Activated CD4-positive, CD25-positive, alpha-beta regulatory T cell (primary cell): ENCODE measurements around the gene SLC25A6.
"Not testable (repeated sequence)": the region's sequence is repeated elsewhere in the genome, so short reads cannot be mapped to it uniquely, and the experiment has no call there.

Source experiments
- DNase-seq, 4 experiments: peaks; one replicate each; lab custom pipeline; 2025; lab: John Stamatoyannopoulos, UW

SLC25A6 gene

DNA sequence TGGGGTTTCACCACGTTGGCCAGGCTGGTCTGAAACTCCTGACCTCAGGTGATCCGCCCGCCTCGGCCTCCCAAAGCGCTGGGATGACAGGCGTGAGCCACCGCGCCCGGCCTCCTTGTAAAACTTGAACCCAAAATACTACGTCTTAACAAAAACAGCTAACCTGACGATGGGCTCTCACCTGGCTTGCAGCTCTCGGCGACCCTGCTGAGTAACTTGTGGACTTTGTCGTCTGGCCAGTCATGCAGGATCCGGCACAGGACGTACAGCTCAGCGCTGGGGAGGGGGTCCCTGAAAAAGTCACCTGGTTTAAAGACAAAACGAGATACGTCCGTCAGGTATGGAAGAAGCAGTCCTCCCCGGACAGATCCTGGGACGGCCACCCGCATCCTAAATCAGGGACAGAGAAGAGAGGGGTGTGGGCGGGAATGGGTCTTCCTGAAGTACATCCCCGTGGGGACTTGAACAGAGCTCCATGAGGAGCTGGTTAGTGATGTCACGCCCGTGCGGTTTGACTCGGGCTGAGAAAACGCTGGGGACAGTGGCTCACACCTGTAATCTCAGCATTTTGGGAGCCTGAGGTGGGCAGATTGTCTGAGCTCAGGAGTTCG is 20.7 kb upstream of the SLC25A6 start:
- no peak for DNase-seq

DNA sequence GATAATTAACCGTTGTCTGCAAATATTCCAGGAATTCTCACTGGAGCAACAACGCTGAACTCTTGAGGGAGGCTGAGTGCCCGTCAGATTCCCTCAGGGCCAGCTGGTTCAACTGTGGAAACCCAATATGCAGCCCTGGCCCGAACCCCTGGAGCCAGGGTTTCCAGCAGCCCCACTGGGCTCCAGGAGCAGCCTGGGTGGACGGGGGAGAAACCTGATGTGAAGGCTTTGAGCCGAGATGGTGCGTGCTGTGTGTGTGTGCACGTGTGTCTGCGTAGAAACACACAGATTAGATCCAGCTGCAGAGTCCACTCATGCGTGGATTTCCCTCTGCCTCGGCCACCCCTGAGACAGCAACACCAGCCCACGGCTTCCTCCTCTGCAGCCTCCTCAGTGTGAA is 19.4 kb upstream of the SLC25A6 start:
- DNase-seq: no peak

DNA sequence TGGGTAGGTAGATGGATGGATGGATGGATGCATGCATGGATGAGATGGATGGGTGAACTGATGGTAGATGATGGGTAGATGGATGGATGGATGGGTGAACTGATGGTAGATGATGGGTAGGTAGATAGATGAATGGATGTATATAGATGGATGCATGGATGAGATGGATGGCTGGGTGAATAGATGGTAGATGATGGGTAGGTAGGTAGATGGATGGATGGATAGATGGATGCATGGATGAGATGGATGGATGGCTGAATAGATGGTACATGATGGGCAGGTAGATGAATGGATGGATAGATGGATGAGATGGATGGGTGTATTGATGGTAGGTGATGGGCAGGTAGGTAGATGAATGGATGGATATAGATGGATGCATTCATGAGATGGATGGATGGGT is 15.1 kb upstream of the SLC25A6 start:
- DNase-seq: no peak

DNA sequence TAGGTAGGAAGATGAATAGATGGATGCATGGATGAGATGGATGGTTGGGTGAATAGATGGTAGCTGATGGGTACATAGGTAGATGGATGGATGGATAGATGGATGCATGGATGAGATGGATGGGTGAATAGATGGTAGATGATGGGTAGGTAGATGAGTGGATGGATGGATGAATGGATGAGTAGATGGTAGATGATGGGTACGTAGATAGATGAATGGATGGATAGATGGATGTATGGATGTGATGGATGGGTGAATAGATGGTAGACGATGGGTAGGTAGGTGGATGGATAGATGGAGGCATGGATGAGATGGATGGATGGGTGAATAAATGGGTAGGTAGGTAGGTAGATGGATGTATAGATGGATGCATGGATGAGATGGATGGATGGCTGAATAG is 13.9 kb upstream of the SLC25A6 start:
- not testable (repeated sequence) for DNase-seq

DNA sequence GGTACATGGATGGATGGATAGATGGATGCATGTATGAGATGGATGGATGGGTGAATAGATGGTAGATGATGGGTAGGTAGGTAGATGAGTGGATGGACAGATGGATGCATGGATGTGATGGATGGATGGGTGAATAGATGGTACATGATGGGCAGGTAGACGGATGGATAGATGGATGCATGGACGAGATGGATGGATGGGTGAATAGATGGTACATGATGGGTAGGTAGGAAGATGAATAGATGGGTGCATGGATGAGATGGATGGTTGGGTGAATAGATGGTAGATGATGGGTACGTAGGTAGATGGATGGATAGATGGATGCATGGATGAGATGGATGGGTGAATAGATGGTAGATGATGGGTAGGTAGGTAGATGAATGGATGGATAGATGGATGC is 12.0 kb upstream of the SLC25A6 start:
- DNase-seq: not testable (repeated sequence)

DNA sequence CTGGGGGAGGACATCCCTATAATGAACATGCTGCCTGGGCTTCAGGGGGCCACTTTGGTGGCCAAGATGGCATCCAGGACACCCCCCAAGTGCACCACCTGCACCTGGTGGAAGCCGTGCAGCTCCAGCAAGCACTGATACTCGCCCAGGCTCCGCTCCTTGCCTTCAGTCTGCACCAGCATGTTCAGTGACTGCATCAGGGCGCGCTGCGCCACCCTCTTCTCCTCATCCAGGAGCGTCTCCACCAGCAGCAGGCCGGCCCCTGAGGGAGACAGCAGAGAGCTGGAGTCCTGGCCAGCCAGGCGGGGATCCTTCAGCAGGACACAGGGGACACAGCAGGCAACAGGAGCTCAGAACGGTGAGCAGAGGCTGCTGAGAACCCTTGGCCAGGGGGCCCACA is 11.3 kb upstream of the SLC25A6 start:
- no peak for DNase-seq

DNA sequence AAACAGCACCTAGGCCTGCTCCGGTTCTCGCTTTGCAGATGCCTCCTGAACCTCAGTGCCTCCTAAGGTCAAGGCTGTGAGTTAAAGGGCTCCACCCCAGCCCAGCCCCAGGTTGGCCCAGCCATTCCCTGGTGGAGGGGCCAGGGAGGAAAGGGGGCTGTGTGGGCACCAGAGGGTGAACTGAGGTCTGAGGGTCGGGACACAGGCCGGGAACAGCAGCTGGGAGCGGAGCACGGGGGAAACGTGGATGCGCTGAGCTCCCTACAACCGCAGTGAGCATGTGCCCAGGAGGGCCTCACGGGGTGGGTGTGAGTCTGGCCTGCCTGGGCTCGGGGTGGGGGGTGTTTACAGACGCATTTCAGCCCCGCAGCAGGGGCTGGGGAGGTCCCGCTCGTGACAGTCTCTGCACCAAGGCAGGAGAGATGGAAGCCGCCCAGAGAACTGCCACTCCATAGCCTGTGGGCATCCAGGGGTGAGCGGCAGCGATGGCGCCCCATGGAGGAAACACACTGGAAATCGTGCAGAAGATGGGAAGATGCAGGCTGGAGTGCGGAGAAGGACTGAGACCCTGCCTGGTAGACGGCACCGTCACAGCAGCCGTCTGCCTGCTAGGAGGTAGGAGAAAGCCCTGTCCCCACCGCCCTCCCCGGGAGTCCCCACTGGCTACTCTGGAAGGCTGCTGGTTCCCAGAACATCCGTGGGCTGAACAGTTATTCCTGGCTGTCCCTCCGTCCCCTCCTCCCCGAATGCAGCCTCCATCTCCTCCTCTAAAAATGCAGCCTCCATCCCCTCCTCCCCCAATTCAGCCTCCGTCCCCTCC is 9.9 kb upstream of the SLC25A6 start:
- no peak for DNase-seq

DNA sequence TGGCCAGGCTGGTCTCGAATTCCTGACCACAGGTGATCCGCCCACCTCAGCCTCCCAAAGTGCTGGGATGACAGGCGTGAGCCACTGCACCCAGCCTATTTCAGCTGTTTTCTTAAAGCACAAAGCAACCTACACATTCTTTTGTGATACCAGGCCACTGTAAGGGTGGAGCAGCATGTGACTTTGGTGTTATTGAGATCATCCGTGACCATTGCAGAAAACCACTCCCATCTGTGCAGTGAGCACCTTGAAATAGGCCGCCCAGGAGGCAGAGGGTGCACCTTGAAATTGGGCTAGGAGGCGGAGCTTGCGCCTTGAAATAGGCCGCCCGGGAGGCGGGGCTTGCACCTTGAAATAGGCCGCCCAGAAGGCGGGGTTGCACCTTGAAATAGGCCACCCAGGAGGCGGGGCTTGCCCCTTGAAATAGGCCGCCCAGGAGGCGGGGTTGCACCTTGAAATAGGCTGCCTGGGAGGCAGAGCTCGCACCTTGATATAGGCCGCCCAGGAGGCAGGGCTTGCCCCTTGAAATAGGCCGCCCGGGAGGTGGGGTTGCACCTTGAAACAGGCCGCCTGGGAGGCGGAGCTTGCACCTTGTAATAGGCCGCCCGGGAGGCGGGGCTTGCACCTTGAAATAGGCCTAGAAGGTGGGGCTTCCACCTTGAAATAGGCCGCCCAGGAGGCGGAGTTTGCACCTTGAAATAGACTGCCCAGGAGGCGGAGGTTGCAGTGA is 9.0 kb upstream of the SLC25A6 start:
- no peak for DNase-seq

DNA sequence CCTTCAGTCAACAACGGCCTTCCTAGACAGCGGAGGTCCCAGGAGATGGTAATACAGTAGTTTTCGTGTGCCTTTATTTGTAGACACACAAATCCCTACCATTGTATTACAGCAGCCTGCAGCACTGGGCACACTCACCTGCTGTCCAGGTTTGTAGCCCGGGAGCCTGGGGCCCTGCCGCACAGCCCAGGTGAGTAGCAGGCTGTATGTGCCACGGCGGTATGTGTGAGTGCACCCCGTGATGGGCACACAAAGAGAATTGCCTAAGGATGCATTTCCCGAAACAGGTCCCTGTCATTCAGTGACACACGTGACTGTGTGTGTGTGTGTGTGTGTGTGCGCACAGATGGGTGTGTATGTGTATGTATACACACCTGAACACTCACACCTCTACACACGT is 8.1 kb upstream of the SLC25A6 start:
- no peak for DNase-seq

DNA sequence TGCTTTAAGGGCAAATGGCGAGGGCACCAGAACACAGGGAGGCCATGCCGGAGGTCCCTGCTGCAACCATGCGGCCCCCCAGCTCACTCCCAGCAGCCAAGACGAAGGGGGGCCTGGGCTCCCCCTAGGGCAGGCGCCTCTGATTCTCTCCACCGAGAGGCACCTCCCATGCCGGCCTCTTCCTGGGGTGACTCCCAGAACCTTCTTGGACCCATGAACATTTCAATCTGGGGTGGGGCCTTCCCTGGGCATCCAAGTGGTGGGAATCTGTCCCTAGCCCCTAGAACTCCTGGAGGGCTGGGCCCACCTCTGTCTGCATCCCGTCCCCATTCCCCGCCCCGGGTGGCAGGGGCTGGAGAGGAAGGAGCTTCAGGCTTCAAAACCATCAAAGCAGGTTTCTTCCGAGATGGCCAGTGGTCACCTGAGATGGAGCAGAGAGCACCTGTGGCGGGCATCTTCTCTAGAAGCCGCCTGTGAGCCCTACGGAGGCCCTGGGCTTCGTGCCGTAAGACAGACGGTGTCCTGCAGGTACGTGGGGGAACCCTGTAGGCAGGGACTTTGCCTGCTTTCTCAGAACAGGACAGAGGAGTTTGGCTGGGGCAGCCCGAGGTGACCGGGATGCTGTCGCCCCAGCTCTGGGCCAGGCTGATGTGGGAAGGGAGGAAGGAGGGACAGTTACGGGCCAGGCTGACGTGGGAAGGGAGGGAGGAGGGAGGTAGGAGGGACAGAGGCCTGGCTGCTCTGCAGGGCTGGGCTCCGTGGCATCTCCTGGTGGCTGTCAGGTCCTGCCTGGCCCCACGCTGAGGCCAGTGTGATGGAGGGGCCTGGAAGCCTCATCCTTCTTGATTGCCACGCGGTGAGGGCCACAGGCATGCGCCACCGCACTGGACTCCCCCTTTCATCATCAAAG is 6.8 kb upstream of the SLC25A6 start:
- no peak for DNase-seq

DNA sequence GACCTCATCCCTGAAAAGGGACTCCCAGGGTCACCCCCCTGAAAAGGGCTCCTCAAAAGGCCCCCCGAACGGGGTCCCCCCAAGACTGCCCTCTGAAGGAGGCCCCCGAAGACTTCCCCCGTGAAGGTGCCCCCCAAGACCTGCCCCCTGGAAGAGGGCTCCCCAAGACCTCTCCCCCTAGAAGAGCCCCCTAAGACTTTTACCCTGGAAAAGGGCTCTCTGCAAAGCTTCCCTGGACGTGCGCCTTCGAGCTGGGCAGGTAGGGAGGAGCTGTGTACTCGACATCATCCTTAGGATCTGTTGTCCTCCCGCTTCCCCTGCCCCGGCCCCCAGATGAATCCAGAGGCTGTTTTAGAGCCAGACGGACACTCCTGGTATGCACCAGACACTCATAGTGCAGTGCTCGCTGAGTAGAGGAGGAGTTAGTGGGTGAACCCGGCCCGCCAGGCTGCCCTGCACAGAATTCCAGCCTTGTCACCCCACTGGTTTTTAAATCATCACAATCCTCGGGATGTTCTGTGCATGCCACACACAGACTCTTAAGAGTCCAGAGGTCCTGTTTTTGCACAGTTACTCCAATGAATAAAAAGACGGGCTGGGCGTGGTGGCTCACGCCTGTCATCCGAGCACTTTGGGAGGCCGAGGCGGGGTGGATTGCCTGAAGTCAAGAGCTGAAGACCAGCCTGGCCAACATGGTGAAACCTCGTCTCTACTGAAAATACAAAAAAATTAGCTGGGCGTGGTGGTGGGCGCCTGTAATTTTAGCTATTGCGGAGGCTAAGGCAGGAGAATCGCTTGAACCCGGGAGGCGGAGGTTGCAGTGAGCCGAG is 5.7 kb upstream of the SLC25A6 start:
- no peak for DNase-seq

DNA sequence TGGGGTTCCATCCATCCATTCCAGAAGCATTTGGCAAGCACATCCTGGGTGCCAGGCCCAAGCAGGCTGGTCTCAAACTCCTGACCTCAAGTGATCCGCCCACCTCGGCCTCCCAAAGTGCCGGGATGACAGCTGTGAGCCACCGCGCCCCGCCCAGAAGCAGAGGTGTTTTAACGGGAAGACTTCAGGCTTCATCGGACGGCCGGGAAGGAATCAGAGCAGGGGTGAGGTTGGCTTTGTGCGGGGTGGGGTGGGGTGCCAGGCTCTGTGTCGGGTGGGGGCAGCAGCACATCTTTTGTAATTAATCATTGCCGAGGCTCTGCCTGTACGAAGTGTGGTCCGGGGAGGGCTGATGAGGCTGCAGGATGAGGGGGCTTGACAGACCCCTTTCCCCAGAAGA is 5.1 kb upstream of the SLC25A6 start:
- DNase-seq: no peak

DNA sequence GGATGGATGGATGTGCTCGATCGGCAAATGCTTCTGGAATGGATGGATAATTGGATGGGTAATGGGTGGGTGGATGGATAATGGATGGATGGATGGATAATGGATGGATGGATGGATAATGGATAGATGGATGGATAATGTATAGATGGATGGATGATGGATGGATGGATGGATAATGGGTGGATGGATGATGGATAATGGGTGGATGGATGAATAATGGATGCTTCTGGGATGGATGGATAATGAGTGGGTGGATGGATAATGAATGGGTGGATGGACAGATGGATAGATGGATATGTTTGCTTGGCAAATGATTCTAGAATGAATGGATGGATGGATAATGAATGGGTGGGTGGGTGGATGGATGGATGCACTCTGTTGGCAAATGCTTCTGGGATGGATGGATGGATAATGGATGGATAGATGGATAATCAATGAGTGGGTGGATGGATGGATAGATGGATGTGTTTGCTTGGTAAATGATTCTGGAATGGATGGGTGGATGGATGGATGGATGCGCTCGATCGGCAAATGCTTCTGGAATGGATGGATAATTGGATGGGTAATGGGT is 3.8 kb upstream of the SLC25A6 start:
- DNase-seq: no peak

DNA sequence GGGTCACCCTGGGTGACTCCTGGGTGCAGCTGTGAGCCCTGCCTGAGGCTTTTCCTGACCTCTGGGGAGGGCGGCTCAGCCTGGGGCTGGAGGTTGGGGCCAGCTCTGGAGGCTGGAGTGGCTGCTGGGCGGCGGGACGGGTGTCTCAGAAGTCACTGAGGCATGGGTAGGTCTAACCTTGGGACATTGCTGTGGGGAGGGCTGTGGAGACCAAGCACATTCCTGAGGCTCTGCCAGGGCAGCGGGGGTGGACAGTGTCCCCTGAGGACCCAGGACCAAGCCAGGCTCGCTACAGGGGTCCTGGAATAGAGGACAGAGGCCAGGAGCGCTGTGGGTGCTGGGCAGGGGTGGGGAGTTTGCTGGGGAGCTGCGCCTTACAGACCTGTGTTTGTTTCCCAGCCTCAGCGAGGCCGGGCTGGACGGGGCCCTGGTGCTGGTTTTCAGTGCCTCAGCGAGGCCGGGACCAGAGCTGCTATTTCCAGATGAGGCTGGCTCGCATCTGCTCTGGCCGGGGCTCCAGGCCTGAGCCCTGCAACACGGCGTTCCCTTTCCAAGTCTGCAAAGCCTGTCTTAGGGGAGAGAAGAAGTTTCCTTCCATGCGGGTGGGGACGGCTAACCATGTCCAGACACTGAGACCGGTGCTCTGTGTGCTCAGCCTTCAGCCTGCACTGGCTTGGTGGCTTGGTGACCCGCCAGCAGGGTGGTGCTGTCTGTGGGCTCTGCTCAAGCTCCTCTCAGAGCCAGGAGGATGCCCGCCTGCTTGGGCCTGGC is 3.0 kb upstream of the SLC25A6 start:
- DNase-seq: no peak

DNA sequence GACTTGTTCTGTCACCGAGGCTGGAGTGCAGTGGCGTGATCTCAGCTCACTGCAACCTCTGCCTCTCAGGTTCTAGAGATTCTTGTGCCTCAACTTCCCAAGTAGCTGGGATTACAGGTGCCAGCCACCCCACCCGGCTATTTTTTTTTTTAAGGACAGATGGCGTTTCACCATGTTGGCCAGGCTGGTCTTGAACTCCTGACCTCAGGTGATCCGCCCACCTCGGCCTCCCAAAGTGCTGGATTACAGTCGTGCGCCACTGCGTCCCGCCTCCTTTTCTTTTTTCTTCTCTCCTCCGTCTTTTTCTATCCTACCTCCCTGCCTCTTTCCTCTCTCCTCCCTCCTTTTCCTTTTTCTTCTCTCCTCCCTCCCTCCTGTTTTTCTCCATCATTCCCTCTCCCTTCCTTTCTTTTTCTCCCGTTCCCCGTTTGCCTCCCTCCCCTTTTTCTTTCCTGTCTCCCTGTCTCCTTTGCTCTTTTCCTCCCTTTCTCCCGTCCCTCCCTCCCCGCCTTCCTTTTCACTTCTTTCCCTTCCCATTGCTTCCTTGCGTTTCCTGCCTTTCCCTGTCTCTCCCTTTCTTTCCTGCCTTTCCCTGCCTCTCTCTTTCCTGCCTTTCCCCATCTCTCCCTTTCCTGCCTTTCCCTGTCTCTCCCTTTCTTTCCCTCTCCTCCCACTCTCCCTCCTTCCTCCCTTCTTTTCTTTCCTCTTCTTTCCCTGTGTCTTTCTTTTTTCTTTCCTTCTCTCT is 2.1 kb upstream of the SLC25A6 start:
- DNase-seq: no peak

DNA sequence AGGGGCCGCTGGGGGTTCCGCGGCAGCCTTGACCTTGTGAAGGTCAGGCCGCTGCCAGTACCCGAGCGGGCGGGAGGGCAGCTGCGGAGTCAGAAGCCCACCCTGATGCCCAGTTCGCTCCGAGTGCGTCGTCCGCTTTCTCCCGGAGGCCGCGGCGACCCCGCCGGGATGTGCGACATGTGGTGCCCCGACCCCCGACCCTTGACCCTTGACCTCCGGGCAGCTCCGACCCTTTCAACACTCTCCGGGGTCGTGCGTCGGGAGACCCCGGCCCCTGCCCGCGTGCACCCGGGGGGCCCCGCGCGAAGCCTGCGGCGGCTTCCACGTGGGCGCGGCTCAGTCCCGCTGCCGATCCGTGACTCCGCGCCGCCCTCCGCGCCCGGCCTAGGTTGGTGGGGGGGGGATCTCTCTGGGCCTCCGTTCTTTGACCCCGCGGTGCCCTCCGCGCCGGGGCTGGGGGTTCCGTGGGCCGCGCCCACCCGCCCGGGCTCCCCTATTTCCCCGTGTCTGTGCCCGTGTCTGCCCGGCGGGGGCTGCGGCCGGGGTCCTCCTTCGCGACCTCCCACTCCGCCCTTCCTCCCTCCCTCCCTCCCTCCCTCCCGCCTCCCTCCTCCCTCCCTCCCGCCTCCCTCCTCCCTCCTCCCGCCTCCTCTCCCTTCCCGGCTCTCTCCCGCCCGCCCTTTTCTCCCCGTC is 609 bp upstream of the SLC25A6 start:
- no peak for DNase-seq

DNA sequence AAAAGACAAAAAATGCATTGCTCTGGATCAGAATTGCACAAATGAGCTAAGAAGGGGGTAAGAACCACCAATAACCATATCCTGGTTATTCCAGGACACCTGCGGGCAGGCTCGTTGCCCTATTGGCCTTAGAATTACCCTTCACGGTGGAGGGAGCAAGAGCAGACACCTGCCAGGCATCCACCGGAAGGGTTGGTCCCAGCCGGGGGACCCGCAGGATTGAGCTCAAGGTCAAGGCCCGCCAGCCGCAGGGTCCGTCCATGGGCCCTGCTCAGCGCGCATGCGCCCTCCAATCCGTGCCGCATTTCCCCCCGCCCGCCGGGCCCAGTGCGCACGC is 575 bp downstream of the SLC25A6 start:
- DNase-seq: no peak

DNA sequence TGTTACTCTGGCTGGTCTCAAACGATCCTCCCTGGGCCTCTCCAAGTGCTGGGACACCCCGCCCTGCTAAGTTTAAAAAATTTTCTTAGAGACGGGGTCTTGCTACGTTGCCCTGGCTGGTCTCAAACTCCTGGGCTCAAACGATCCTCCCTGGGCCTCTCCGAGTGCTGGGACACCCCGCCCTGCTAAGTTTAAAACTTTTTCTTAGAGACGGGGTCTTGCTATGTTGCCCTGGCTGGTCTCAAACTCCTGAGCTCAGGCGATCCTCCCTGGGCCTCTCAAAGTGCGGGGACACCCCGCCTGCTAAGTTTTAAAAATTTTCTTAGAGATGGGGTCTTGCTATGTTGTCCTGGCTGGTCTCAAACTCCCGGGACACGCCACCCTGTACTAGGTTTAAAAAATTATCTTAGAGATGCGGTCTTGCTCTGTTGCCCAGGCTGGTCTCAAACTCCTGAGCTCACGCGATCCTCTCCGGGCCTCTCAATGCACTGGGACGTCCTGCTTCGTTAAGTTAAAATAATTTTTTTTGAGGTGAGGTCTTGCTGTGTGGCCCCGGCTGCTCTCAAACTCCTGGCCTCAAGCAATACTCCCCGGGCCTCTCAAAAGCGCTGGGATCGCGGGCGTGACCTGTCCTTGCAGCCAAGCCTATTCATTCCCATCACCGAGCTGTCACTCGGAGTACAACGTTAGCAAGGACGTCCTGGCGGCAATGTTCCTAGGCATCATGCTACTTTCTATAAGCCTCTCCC is 1.1 kb downstream of the SLC25A6 start:
- DNase-seq: no peak
